Measurements from ENCODE around the gene RHO. TPM values are rescaled to one million over a fixed set of nuclear protein-coding genes. Genes with fewer than 3 reads are reported as not detected.
A peak's percentile ranks its signal among the peaks of the same experiment; 100 is the strongest.
"Not testable (repeated sequence)": the region's sequence is repeated elsewhere in the genome, so short reads cannot be mapped to it uniquely, and the experiment has no call there.

RHO gene
- total RNA-seq, 2 donors from 2014 or later = 0.23 TPM; not detected in 1

- Histone ChIP-seq H3K27ac (peak overlapping the region in 1 of 2 donors; percentile 10), H3K9me3 (no peaks in the 10 kb centered on the region), H3K4me3 (no peak overlapping the region), H3K36me3 (no peaks in the 10 kb centered on the region), H3K4me1 (replicated peaks) (no peaks in the 10 kb centered on the region), H3K27me3 (replicated peaks; ENCODE audit: insufficient read depth) (no peaks in the 10 kb centered on the region)
- DNase-seq (ENCODE audit: low spot score) = peak; percentile 66
- intact Hi-C loops (cut with DNase I) = loop anchor here (10.0 kb wide), 1 partner anchor 109 kb away; no protein-coding TSS in a partner anchor
- WGBS = 43% methylated on average over 11 of the region's 11 CpGs
- TF ChIP-seq POLR2A (IDR thresholded peaks at IDR 0.05) = no peak
- TF ChIP-seq CTCF (IDR thresholded peaks at IDR 0.05) = no peak
- TF ChIP-seq POLR2AphosphoS5 (IDR thresholded peaks at IDR 0.05) = no peak
These were observed 42.4 kb upstream of the RHO start for GRCh38 chr3:129485721-129486663.

GRCh38 chr3:129486664-129487035 is 41.8 kb upstream of the RHO start:
- no peaks in the 10 kb centered on the region for H3K36me3 ChIP-seq
- H3K27me3 ChIP-seq (replicated peaks; ENCODE audit: insufficient read depth) = no peaks in the 10 kb centered on the region
- DNase-seq (ENCODE audit: low spot score) = no peak
- H3K9me3 ChIP-seq = no peaks in the 10 kb centered on the region
- TF ChIP-seq CTCF (IDR thresholded peaks at IDR 0.05) (no peak), POLR2AphosphoS5 (IDR thresholded peaks at IDR 0.05) (no peak), POLR2A (IDR thresholded peaks at IDR 0.05) (no peak)
- H3K4me3 ChIP-seq = no peak overlapping the region
- H3K27ac ChIP-seq = peak overlapping the region in 1 of 2 donors; percentile 10
- H3K4me1 ChIP-seq (replicated peaks) = no peaks in the 10 kb centered on the region
- 89% methylated on average over 2 of the region's 2 CpGs for WGBS
- intact Hi-C loops (cut with DNase I) = loop anchor here (10.0 kb wide), 1 partner anchor 108 kb away; no protein-coding TSS in a partner anchor

- no peak for DNase-seq (ENCODE audit: low spot score)
- intact Hi-C loops (cut with DNase I) = loop anchor here (10.0 kb wide), 1 partner anchor 107 kb away; no protein-coding TSS in a partner anchor
- Histone ChIP-seq H3K4me3 (no peak overlapping the region), H3K27me3 (replicated peaks; ENCODE audit: insufficient read depth) (no peaks in the 10 kb centered on the region), H3K36me3 (no peaks in the 10 kb centered on the region), H3K9me3 (no peaks in the 10 kb centered on the region), H3K27ac (peak overlapping the region in 1 of 2 donors; percentile 10), H3K4me1 (replicated peaks) (no peaks in the 10 kb centered on the region)
- TF ChIP-seq POLR2A (IDR thresholded peaks at IDR 0.05) (no peak), CTCF (IDR thresholded peaks at IDR 0.05) (no peak), POLR2AphosphoS5 (IDR thresholded peaks at IDR 0.05) (no peak)
- WGBS = 87% methylated on average over 13 of the region's 13 CpGs
These were observed 41.1 kb upstream of the RHO start for GRCh38 chr3:129487183-129487867.

GRCh38 chr3:129487868-129488335 is 40.5 kb upstream of the RHO start:
- DNase-seq (ENCODE audit: low spot score); H3K27ac ChIP-seq; H3K4me1 ChIP-seq (replicated peaks); H3K27me3 ChIP-seq (replicated peaks; ENCODE audit: insufficient read depth); H3K4me3 ChIP-seq; H3K36me3 ChIP-seq; H3K9me3 ChIP-seq: not testable (repeated sequence)
- intact Hi-C loops (cut with DNase I) = loop anchor here (10.0 kb wide), 1 partner anchor 107 kb away; no protein-coding TSS in a partner anchor
- WGBS = 98% methylated on average over 4 of the region's 4 CpGs

- H3K36me3 ChIP-seq; H3K27me3 ChIP-seq (replicated peaks; ENCODE audit: insufficient read depth); H3K27ac ChIP-seq; H3K4me1 ChIP-seq (replicated peaks); DNase-seq (ENCODE audit: low spot score); H3K4me3 ChIP-seq; H3K9me3 ChIP-seq: not testable (repeated sequence)
- intact Hi-C loops (cut with DNase I) = loop anchor here (10.0 kb wide), 1 partner anchor 106 kb away; no protein-coding TSS in a partner anchor
- 92% methylated on average over 10 of the region's 10 CpGs for WGBS
These were observed 39.2 kb upstream of the RHO start for GRCh38 chr3:129489258-129489657.

Data from prostate gland (tissue), 2 donors.